ENCODE measurements around the gene SPINDOC.

DNA sequence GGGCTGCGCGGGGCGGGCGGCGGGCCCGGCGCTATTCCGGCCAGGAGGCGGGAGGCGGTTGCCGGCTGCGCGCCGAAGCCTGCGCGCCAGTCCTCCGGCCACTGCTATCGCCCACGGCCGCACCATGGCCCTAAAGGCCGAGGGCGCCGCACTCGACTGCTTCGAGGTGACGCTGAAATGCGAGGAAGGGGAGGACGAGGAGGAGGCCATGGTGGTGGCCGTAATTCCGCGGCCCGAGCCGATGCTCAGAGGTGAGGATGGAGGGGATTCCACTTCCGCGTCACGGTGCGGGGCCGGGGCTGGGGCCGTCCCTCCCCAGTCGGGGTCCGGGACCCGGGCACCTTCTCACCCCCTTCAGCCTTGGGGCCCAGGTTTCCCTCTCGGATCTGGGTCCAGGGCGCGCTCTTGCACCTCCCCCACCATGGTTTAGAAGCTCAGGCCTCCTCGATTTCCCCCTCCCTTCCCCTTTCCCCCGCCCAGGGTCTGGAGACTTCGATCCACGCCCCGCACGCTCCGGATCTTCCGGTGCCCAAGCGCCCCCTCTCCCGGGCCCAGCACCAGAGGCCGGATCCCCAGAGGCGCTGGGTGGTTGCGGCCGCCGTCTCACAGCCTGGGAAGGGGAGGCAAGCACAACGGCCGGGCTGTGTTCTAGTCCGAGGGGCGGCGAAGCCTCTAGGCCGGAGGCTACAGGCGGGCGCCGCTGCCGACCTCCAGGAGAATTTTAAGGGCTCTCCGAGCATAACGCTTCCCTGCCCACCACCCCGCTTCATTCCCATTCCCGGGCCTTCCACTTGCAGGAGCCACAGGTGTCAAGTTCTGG is 517 bp downstream of the SPINDOC start:
- TF ChIP-seq PHF20 (IDR thresholded peaks at IDR 0.05; ENCODE audit: partially characterized antibody), result peak; percentile 29
- no peak for TF ChIP-seq BRD4 (IDR thresholded peaks at IDR 0.05)
- no peak for TF ChIP-seq CTCF (IDR thresholded peaks at IDR 0.05 in 2 of 3, conservative IDR thresholded peaks at IDR 0.05 in 1 of 3; ENCODE audit: insufficient read depth in 2 of 3, low read depth in 1 of 3, low read length in 3 of 3)
- peak; percentile 55 for TF ChIP-seq GABPB1 (CRISPR knock-in tag; IDR thresholded peaks at IDR 0.05)
- TF ChIP-seq CBX5 (IDR thresholded peaks at IDR 0.05; ENCODE audit: borderline replicate concordance, low read depth), result no peak
- no peak for TF ChIP-seq SIRT6 (IDR thresholded peaks at IDR 0.05; ENCODE audit: low read depth, low read length)
- TF ChIP-seq MYC (IDR thresholded peaks at IDR 0.05; ENCODE audit: low read depth, low read length), result no peak; the same call in 1 of the 2 replicates
- TF ChIP-seq MYC (CRISPR knock-in tag; IDR thresholded peaks at IDR 0.05; ENCODE audit: borderline replicate concordance, low read depth), result no peak
- TF ChIP-seq, protein P1, sequence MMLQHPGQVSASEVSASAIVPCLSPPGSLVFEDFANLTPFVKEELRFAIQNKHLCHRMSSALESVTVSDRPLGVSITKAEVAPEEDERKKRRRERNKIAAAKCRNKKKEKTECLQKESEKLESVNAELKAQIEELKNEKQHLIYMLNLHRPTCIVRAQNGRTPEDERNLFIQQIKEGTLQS (IDR thresholded peaks at IDR 0.05), result no peak
- TF ChIP-seq, protein P1 (CRISPR knock-in tag; conservative IDR thresholded peaks at IDR 0.05), result no peak

Data from K562 (cell line).